Measurements from ENCODE around the gene PSEN1.
A peak's percentile ranks its signal among the peaks of the same experiment; 100 is the strongest.

DNA sequence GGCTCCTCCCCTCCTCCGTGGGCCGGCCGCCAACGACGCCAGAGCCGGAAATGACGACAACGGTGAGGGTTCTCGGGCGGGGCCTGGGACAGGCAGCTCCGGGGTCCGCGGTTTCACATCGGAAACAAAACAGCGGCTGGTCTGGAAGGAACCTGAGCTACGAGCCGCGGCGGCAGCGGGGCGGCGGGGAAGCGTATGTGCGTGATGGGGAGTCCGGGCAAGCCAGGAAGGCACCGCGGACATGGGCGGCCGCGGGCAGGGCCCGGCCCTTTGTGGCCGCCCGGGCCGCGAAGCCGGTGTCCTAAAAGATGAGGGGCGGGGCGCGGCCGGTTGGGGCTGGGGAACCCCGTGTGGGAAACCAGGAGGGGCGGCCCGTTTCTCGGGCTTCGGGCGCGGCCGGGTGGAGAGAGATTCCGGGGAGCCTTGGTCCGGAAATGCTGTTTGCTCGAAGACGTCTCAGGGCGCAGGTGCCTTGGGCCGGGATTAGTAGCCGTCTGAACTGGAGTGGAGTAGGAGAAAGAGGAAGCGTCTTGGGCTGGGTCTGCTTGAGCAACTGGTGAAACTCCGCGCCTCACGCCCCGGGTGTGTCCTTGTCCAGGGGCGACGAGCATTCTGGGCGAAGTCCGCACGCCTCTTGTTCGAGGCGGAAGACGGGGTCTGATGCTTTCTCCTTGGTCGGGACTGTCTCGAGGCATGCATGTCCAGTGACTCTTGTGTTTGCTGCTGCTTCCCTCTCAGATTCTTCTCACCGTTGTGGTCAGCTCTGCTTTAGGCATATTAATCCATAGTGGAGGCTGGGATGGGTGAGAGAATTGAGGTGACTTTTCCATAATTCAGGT is at the start of gene PSEN1:
- TF ChIP-seq POLR2A (IDR thresholded peaks at IDR 0.05), result peak; percentile 49 to 86
- TF ChIP-seq, protein P1, sequence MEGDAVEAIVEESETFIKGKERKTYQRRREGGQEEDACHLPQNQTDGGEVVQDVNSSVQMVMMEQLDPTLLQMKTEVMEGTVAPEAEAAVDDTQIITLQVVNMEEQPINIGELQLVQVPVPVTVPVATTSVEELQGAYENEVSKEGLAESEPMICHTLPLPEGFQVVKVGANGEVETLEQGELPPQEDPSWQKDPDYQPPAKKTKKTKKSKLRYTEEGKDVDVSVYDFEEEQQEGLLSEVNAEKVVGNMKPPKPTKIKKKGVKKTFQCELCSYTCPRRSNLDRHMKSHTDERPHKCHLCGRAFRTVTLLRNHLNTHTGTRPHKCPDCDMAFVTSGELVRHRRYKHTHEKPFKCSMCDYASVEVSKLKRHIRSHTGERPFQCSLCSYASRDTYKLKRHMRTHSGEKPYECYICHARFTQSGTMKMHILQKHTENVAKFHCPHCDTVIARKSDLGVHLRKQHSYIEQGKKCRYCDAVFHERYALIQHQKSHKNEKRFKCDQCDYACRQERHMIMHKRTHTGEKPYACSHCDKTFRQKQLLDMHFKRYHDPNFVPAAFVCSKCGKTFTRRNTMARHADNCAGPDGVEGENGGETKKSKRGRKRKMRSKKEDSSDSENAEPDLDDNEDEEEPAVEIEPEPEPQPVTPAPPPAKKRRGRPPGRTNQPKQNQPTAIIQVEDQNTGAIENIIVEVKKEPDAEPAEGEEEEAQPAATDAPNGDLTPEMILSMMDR (IDR thresholded peaks at IDR 0.05), result no peak
- TF ChIP-seq EP300 (IDR thresholded peaks at IDR 0.05), result no peak

Measured in suprapubic skin (tissue), 3 donors.